EL (cell line): Measurements from ENCODE around the gene SDK1.

Experiments used
- DNase-seq: peaks from one replicate; pipeline ENCODE4 v3.0.0-alpha.2; 2016

The SDK1 gene

GRCh38 chr7:3300651-3301448 is at the start of gene SDK1:
Gene SDK1 (plus strand): TSS chr7:3301252. CDS start chr7:3301587, 335 bp downstream.
- peak; percentile 47 for DNase-seq

GRCh38 chr7:3254718-3255117 is 46.3 kb upstream of the SDK1 start:
- no peak for DNase-seq

GRCh38 chr7:3259711-3260400 is 41.2 kb upstream of the SDK1 start:
- DNase-seq: no peak

- DNase-seq: no peak
These were observed 40.7 kb upstream of the SDK1 start for GRCh38 chr7:3260401-3260715.

GRCh38 chr7:3264693-3265339 is 36.2 kb upstream of the SDK1 start:
- DNase-seq: no peak

- no peak for DNase-seq
These were observed 35.7 kb upstream of the SDK1 start for GRCh38 chr7:3265388-3265787.

GRCh38 chr7:3266240-3266639 is 34.8 kb upstream of the SDK1 start:
- DNase-seq: no peak

- peak; percentile 38 for DNase-seq
These were observed 32.9 kb upstream of the SDK1 start for GRCh38 chr7:3267966-3268690.

- no peak for DNase-seq
These were observed 30.7 kb upstream of the SDK1 start for GRCh38 chr7:3270362-3270761.

- no peak for DNase-seq
These were observed 29.8 kb upstream of the SDK1 start for GRCh38 chr7:3271298-3271697.

GRCh38 chr7:3272691-3273141 is 28.3 kb upstream of the SDK1 start:
- peak; percentile 7 for DNase-seq

- DNase-seq: no peak
These were observed 26.9 kb upstream of the SDK1 start for GRCh38 chr7:3274131-3274530.

- no peak for DNase-seq
These were observed 23.2 kb upstream of the SDK1 start for GRCh38 chr7:3277604-3278572.

GRCh38 chr7:3279147-3279818 is 21.8 kb upstream of the SDK1 start:
- DNase-seq: no peak

- DNase-seq: no peak
These were observed 20.6 kb upstream of the SDK1 start for GRCh38 chr7:3280445-3280844.

- no peak for DNase-seq
These were observed 20.0 kb upstream of the SDK1 start for GRCh38 chr7:3280946-3281656.

- DNase-seq: no peak
These were observed 18.6 kb upstream of the SDK1 start for GRCh38 chr7:3282457-3282856.

- no peak for DNase-seq
These were observed 17.8 kb upstream of the SDK1 start for GRCh38 chr7:3283130-3283704.

- no peak for DNase-seq
These were observed 15.4 kb upstream of the SDK1 start for GRCh38 chr7:3285652-3286051.

- DNase-seq: no peak
These were observed 11.1 kb upstream of the SDK1 start for GRCh38 chr7:3289996-3290395.
